Stimulated activated CD8-positive, alpha-beta memory T cell treated with anti-CD3 and anti-CD28 coated beads, Interleukin-15, amount 100 ng/mL, for 1 hour (primary cell): Measurements from ENCODE around the gene HSPA1B.
"Not testable (repeated sequence)": the region's sequence is repeated elsewhere in the genome, so short reads cannot be mapped to it uniquely, and the experiment has no call there.

Experiments
- DNase-seq: peaks from one replicate; pipeline ENCODE4 v3.0.0-alpha.2; 2020; ENCODE audit warnings: low read depth

The HSPA1B gene

GRCh38 chr6:31829633-31830283, 2.2 kb downstream of the HSPA1B start:
- DNase-seq = no peak

GRCh38 chr6:31830886-31831335, 3.4 kb downstream of the HSPA1B start:
- DNase-seq = no peak

GRCh38 chr6:31831350-31832215, 4.0 kb downstream of the HSPA1B start:
- DNase-seq = no peak

GRCh38 chr6:31834367-31835250, 7.1 kb downstream of the HSPA1B start:
- peak; percentile 71 for DNase-seq

GRCh38 chr6:31836047-31836473, 8.5 kb downstream of the HSPA1B start:
- DNase-seq = no peak

GRCh38 chr6:31836474-31837368, 9.2 kb downstream of the HSPA1B start:
- DNase-seq = no peak

GRCh38 chr6:31837369-31838113, 10.0 kb downstream of the HSPA1B start:
- DNase-seq = no peak

GRCh38 chr6:31838114-31838553, 10.6 kb downstream of the HSPA1B start:
- DNase-seq = not testable (repeated sequence)

GRCh38 chr6:31838968-31839367, 11.4 kb downstream of the HSPA1B start:
- no peak for DNase-seq

GRCh38 chr6:31839779-31840126, 12.2 kb downstream of the HSPA1B start:
- DNase-seq = not testable (repeated sequence)

GRCh38 chr6:31842053-31842452, 14.5 kb downstream of the HSPA1B start:
- no peak for DNase-seq

GRCh38 chr6:31844507-31844906, 17.0 kb downstream of the HSPA1B start:
- DNase-seq = no peak

GRCh38 chr6:31847276-31847978, 19.9 kb downstream of the HSPA1B start:
- no peak for DNase-seq

- no peak for DNase-seq
Observed at GRCh38 chr6:31850765-31851484, 23.4 kb downstream of the HSPA1B start.

- no peak for DNase-seq
Observed at GRCh38 chr6:31851485-31851832, 23.9 kb downstream of the HSPA1B start.

- not testable (repeated sequence) for DNase-seq
Observed at GRCh38 chr6:31851980-31852718, 24.6 kb downstream of the HSPA1B start.

- not testable (repeated sequence) for DNase-seq
Observed at GRCh38 chr6:31857774-31858173, 30.2 kb downstream of the HSPA1B start.

- DNase-seq = no peak
Observed at GRCh38 chr6:31858707-31859106, 31.2 kb downstream of the HSPA1B start.

- DNase-seq = no peak
Observed at GRCh38 chr6:31859923-31860322, 32.4 kb downstream of the HSPA1B start.
